Naive B cell (primary cell): ENCODE measurements around the gene LDLRAD2. TPM values are rescaled to one million over a fixed set of nuclear protein-coding genes. Genes with fewer than 3 reads are reported as not detected.

ENCODE experiments used
- ATAC-seq, 2 donors: fragments of 150-1000 bp; cut with Tn5 transposase; 2 replicates each; pipeline ENCODE4 v1.10.0; 2021; ENCODE audit warnings: low read depth in 2 of 2, mild to moderate bottlenecking in 2 of 2, moderate library complexity in 2 of 2
- DNase-seq: peaks from one replicate; pipeline ENCODE4 v3.0.0; 2022
- H3K27ac Mint-ChIP-seq, 6 donors: one replicate each; pipeline ENCODE4 v1.8.0; 2020 to 2022; ENCODE audit warnings: mild to moderate bottlenecking in 6 of 6, mixed read lengths in 6 of 6, moderate library complexity in 5 of 6, inconsistent platforms in 2 of 6
- H3K27me3 Mint-ChIP-seq, 3 donors: one replicate each; pipeline ENCODE4 v1.8.0; 2021 to 2022; ENCODE audit warnings: mixed read lengths in 3 of 3, mild to moderate bottlenecking in 1 of 3
- H3K36me3 Mint-ChIP-seq, 2 donors: one replicate each; pipeline ENCODE4 v1.8.0; 2020 to 2022; ENCODE audit warnings: mixed read lengths in 2 of 2, inconsistent platforms in 1 of 2, mild to moderate bottlenecking in 1 of 2
- H3K4me1 Mint-ChIP-seq, 3 donors: one replicate each; pipeline ENCODE4 v1.8.0; 2020 to 2022; ENCODE audit warnings: mixed read lengths in 3 of 3, inconsistent platforms in 1 of 3, mild to moderate bottlenecking in 1 of 3, moderate library complexity in 1 of 3
- H3K4me3 Mint-ChIP-seq, 8 donors: one replicate each; pipeline ENCODE4 v1.8.0; 2020 to 2022; ENCODE audit warnings: mild to moderate bottlenecking in 8 of 8, mixed read lengths in 8 of 8, moderate library complexity in 8 of 8, inconsistent platforms in 2 of 8
- H3K9me3 Mint-ChIP-seq, 7 donors: one replicate each; pipeline ENCODE4 v1.8.0; 2020 to 2022; ENCODE audit warnings: mixed read lengths in 7 of 7, mild to moderate bottlenecking in 5 of 7, inconsistent platforms in 2 of 7, moderate library complexity in 1 of 7
- polyA plus RNA-seq, 6 donors: library from polyadenylated mRNA; unstranded; fragments of 300-500 nt; fragmentation: Illumina TruSeq; gene quantifications; one replicate each; pipeline ENCODE4 v1.2.3, GENCODE V29; 2021; ENCODE audit warnings: low read depth in 6 of 6

Gene LDLRAD2
- polyA plus RNA-seq, 6 donors from 2014 or later, result not detected

DNA sequence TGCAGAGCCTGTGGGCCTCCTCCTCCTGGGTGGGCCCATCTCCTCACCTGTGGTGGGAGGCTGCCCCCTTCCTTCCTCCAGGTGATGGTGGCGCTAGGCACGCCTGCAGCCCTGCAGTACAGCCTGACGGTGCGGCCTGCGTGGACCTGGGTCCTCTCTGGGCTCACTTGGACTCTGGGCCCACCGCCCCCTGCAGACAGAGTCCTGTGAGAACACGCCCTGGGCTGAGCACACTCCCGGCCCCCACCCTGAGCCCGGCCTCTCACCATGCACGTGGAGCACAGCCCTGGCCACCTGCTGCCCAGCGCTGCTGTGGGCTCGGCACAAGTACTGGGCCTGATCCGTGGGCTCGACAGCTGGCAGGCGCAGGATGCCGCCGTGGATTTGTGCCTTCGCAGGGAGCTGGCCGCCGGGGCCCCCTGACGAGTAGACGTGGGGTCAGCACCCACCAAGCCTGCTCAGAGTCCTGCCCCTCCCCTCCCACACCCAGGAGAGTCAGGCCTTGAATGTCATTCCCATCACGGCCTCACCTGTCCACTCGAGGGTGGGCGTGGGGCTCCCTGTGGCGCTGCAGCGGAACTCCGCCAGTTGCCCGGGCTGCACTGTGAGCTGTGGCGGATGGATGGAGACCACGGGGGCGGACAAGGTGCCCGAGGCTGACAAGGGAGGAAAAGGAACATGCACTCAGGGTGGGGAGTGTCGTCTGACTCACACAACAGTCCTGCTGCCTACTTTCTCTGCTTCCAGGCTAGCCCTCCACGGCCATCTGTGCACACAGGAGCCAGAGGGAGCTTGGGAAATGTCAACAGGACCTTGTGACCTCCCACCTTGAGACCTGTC is 43.4 kb downstream of the LDLRAD2 start:
- Mint-ChIP-seq H3K4me3 (no peak overlapping the region), H3K27me3 (no peaks in the 10 kb centered on the region), H3K9me3 (no peaks in the 10 kb centered on the region), H3K4me1 (peaks cover 5 to 6% (median 6%) of the 10 kb centered on the region in 3 donors), H3K36me3 (no peaks in the 10 kb centered on the region), H3K27ac (peak overlapping the region in 1 of 6 donors; percentile 43)
- ATAC-seq (no peak), DNase-seq (no peak)

DNA sequence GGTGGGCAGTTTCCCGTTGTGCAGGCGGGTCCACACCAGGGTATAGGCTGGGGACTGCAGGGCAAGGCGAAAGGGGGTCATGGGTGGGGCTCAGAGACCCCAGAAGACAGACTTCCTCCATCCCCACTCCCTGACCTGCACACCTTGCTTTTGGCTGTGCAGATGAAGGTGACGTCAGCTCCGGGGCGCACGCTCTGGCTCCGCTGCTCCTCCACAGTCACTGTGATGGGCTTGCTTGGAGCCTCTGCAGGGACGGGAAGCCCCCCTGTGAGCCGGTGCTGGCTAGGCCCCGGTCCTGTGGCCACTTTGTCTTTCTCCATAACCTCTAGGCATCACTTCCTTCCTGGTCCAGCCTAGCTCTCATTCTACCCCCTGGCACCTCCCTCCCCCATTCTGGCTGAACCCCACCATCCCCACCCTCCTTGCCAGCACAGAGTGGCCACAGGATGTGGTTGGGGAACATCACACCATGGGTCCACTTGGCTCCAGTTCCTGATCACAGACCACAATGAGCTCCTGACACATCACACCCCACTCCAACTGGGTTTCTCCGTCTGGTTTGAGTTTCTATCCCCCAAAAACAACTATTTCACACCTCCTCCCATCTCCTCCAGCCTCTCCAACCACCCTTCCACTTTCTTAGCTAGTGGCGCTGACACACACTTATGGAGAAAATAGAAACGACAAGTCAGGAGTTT is 45.2 kb downstream of the LDLRAD2 start:
- DNase-seq (no peak), ATAC-seq (no peak)
- no peak overlapping the region for H3K4me3 Mint-ChIP-seq
- H3K36me3 Mint-ChIP-seq, result no peaks in the 10 kb centered on the region
- H3K27ac Mint-ChIP-seq, result peak overlapping the region in 1 of 6 donors; percentile 19
- no peaks in the 10 kb centered on the region for H3K27me3 Mint-ChIP-seq
- H3K9me3 Mint-ChIP-seq, result peaks cover 0 to 4% (median 0%) of the 10 kb centered on the region in 7 donors
- H3K4me1 Mint-ChIP-seq, result peaks cover 2 to 3% (median 2%) of the 10 kb centered on the region in 3 donors

- DNase-seq (no peak), ATAC-seq (no peak)
- Mint-ChIP-seq H3K36me3 (no peaks in the 10 kb centered on the region), H3K9me3 (peaks cover 0 to 4% (median 0%) of the 10 kb centered on the region in 7 donors), H3K27me3 (no peaks in the 10 kb centered on the region), H3K4me3 (no peak overlapping the region), H3K4me1 (no peaks in the 10 kb centered on the region), H3K27ac (peak overlapping the region in 2 of 6 donors; percentile 27 to 65)
Observed at GRCh38 chr1:21857840-21858670, 46.0 kb downstream of the LDLRAD2 start.

DNA sequence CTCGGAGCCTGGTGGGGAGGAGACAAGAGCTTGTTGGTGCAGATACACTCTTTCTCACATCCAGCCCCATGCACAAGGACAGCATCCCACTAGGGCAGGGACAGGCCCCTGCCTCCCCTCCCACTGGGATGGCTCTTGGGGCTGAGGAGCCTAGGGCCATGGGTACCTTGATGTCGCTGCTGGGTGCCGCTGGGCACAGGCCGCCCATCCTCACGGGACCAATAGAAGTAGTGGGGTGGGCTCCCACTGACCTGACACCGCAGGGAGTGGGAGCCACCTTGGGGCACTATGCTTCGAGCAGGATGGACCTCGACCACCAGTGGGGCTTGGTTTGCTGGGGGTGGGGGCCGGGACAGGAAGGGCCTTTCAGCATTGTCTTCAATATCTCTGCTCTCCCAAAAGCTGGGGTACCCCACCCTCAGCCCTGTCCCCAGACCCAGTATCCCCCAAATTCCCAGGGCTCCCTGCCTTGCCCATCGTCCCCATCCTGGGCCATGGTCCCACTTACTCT is 47.7 kb downstream of the LDLRAD2 start:
- ATAC-seq (no peak), DNase-seq (no peak)
- Mint-ChIP-seq H3K36me3 (no peaks in the 10 kb centered on the region), H3K9me3 (peaks cover 0 to 4% (median 0%) of the 10 kb centered on the region in 7 donors), H3K27me3 (no peaks in the 10 kb centered on the region), H3K27ac (no peak overlapping the region), H3K4me3 (no peak overlapping the region), H3K4me1 (no peaks in the 10 kb centered on the region)

GRCh38 chr1:21860971-21861370 is 48.9 kb downstream of the LDLRAD2 start:
- H3K27me3 Mint-ChIP-seq, result no peaks in the 10 kb centered on the region
- H3K36me3 Mint-ChIP-seq, result no peaks in the 10 kb centered on the region
- H3K4me3 Mint-ChIP-seq, result no peak overlapping the region
- H3K4me1 Mint-ChIP-seq, result peaks cover 5 to 9% (median 7%) of the 10 kb centered on the region in 3 donors
- peaks cover 0 to 4% (median 0%) of the 10 kb centered on the region in 7 donors for H3K9me3 Mint-ChIP-seq
- H3K27ac Mint-ChIP-seq, result peak overlapping the region in 1 of 6 donors; percentile 58
- no peak for ATAC-seq
- no peak for DNase-seq

GRCh38 chr1:21861602-21862429 is 49.8 kb downstream of the LDLRAD2 start:
- H3K36me3 Mint-ChIP-seq, result no peaks in the 10 kb centered on the region
- peak overlapping the region in 1 of 8 donors; percentile 74 for H3K4me3 Mint-ChIP-seq
- H3K9me3 Mint-ChIP-seq, result peaks cover 0 to 4% (median 0%) of the 10 kb centered on the region in 7 donors
- H3K27ac Mint-ChIP-seq, result no peak overlapping the region
- H3K27me3 Mint-ChIP-seq, result no peaks in the 10 kb centered on the region
- ATAC-seq (no peak), DNase-seq (no peak)
- peaks cover 9 to 18% (median 15%) of the 10 kb centered on the region in 3 donors for H3K4me1 Mint-ChIP-seq

GRCh38 chr1:21863981-21864380 is 51.9 kb downstream of the LDLRAD2 start:
- no peak overlapping the region for H3K4me3 Mint-ChIP-seq

GRCh38 chr1:21864730-21865129 is 52.7 kb downstream of the LDLRAD2 start:
- H3K27ac Mint-ChIP-seq, result peak overlapping the region in 3 of 6 donors; percentile 18 to 84 (median 32)
- H3K27me3 Mint-ChIP-seq, result no peaks in the 10 kb centered on the region
- H3K36me3 Mint-ChIP-seq, result no peaks in the 10 kb centered on the region
- DNase-seq (no peak), ATAC-seq (no peak)
- peaks cover 0 to 4% (median 0%) of the 10 kb centered on the region in 7 donors for H3K9me3 Mint-ChIP-seq
- peaks cover 12 to 20% (median 18%) of the 10 kb centered on the region in 3 donors for H3K4me1 Mint-ChIP-seq
- H3K4me3 Mint-ChIP-seq, result no peak overlapping the region

More at GRCh38 chr1:21863981-21864380, 51.9 kb downstream of the LDLRAD2 start:
- no peaks in the 10 kb centered on the region for H3K27me3 Mint-ChIP-seq
- peaks cover 12 to 20% (median 18%) of the 10 kb centered on the region in 3 donors for H3K4me1 Mint-ChIP-seq
- DNase-seq, result no peak
- no peaks in the 10 kb centered on the region for H3K36me3 Mint-ChIP-seq
- no peak for ATAC-seq
- H3K27ac Mint-ChIP-seq, result peak overlapping the region in 3 of 6 donors; percentile 57 to 84 (median 79)
- peaks cover 0 to 4% (median 0%) of the 10 kb centered on the region in 7 donors for H3K9me3 Mint-ChIP-seq

DNA sequence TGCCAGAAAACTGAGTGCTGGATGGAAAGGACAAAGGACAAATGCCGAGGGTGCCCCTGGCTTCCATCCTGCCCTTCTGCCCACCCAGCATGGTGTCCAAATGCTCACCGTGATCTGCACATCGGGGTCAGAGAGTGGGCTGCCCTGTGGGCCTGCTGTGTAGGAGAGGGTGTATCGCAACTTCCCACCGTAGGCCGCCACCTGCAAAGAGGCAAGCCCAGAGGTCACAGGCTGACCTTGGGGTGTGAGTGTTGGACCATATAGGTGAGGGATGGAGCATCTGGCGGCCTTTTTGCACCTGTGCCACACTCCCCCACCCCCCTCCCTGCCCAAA is 53.5 kb downstream of the LDLRAD2 start:
- Mint-ChIP-seq H3K27ac (peak overlapping the region; percentile 44 to 98 (median 86)), H3K27me3 (no peaks in the 10 kb centered on the region)
- no peak for ATAC-seq

GRCh38 chr1:21865943-21866706 is 54.1 kb downstream of the LDLRAD2 start:
- peak; percentile 58 for DNase-seq
- Mint-ChIP-seq H3K9me3 (no peaks in the 10 kb centered on the region), H3K36me3 (no peaks in the 10 kb centered on the region), H3K4me1 (peaks cover 12 to 20% (median 18%) of the 10 kb centered on the region in 3 donors), H3K4me3 (peak overlapping the region in 7 of 8 donors; percentile 11 to 78 (median 52)), H3K27me3 (no peaks in the 10 kb centered on the region), H3K27ac (peak overlapping the region; percentile 82 to 98 (median 92))
- peak; percentile 84 to 85 for ATAC-seq

More for the DNA sequence above, 53.5 kb downstream of the LDLRAD2 start:
- H3K4me1 Mint-ChIP-seq, result peaks cover 12 to 20% (median 18%) of the 10 kb centered on the region in 3 donors
- H3K9me3 Mint-ChIP-seq, result peaks cover 0 to 4% (median 0%) of the 10 kb centered on the region in 7 donors
- H3K4me3 Mint-ChIP-seq, result peak overlapping the region in 2 of 8 donors; percentile 11 to 65
- no peak for DNase-seq
- H3K36me3 Mint-ChIP-seq, result no peaks in the 10 kb centered on the region

- Mint-ChIP-seq H3K9me3 (no peaks in the 10 kb centered on the region), H3K36me3 (no peaks in the 10 kb centered on the region), H3K4me3 (peak overlapping the region in 1 of 8 donors; percentile 59), H3K27ac (peak overlapping the region; percentile 82 to 98 (median 92)), H3K27me3 (no peaks in the 10 kb centered on the region), H3K4me1 (peaks cover 12 to 20% (median 18%) of the 10 kb centered on the region in 3 donors)
- ATAC-seq (no peak), DNase-seq (no peak)
Observed at GRCh38 chr1:21866707-21867043, 54.6 kb downstream of the LDLRAD2 start.
